Measurements from ENCODE around the gene RAPGEF4. TPM values are rescaled to one million over a fixed set of nuclear protein-coding genes. Genes with fewer than 3 reads are reported as not detected.

RAPGEF4 gene
- total RNA-seq, 1 donor = 0.36 TPM

- no peaks in the 10 kb centered on the region for H3K36me3 ChIP-seq (ENCODE audit: insufficient read depth, low read length)
- peak; percentile 96 for TF ChIP-seq CTCF (IDR thresholded peaks at IDR 0.05; ENCODE audit: extremely low read depth, low read depth, low read length)
- no peaks in the 10 kb centered on the region for H4K20me1 ChIP-seq (ENCODE audit: insufficient read depth, low read length)
- no peaks in the 10 kb centered on the region for H3K9me3 ChIP-seq (ENCODE audit: low read depth, low read length)
- H3K27me3 ChIP-seq (ENCODE audit: insufficient read depth, low read length) = peaks cover 5% of the 10 kb centered on the region
- H3K27ac ChIP-seq (ENCODE audit: low read depth, low read length) = no peak overlapping the region
- DNase-seq (ENCODE audit: insufficient read length, low spot score, missing footprints) = peak; percentile 83
- H3K4me3 ChIP-seq (ENCODE audit: insufficient read depth, low read length) = no peak overlapping the region
- H3K4me2 ChIP-seq (ENCODE audit: insufficient read depth, low read length) = peak overlapping the region; percentile 8
- peak overlapping the region; percentile 69 for H2AFZ ChIP-seq (ENCODE audit: low read length)
- no peaks in the 10 kb centered on the region for H3K79me2 ChIP-seq (ENCODE audit: insufficient read depth, low read length)
- peaks cover 4% of the 10 kb centered on the region for H3K4me1 ChIP-seq (ENCODE audit: insufficient read depth, low read length)
Measured at GRCh38 chr2:173027181-173028128, 291.8 kb downstream of the RAPGEF4 start.

GRCh38 chr2:173028141-173028540, 292.5 kb downstream of the RAPGEF4 start:
- no peak for TF ChIP-seq CTCF (IDR thresholded peaks at IDR 0.05; ENCODE audit: extremely low read depth, low read depth, low read length)
- H3K9me3 ChIP-seq (ENCODE audit: low read depth, low read length) = no peaks in the 10 kb centered on the region
- DNase-seq (ENCODE audit: insufficient read length, low spot score, missing footprints) = no peak
- peaks cover 4% of the 10 kb centered on the region for H3K27me3 ChIP-seq (ENCODE audit: insufficient read depth, low read length)
- no peaks in the 10 kb centered on the region for H4K20me1 ChIP-seq (ENCODE audit: insufficient read depth, low read length)
- H3K4me2 ChIP-seq (ENCODE audit: insufficient read depth, low read length) = no peak overlapping the region
- peaks cover 4% of the 10 kb centered on the region for H3K4me1 ChIP-seq (ENCODE audit: insufficient read depth, low read length)
- H3K27ac ChIP-seq (ENCODE audit: low read depth, low read length) = no peak overlapping the region
- H3K79me2 ChIP-seq (ENCODE audit: insufficient read depth, low read length) = no peaks in the 10 kb centered on the region
- no peaks in the 10 kb centered on the region for H3K36me3 ChIP-seq (ENCODE audit: insufficient read depth, low read length)
- H2AFZ ChIP-seq (ENCODE audit: low read length) = peak overlapping the region; percentile 64
- H3K4me3 ChIP-seq (ENCODE audit: insufficient read depth, low read length) = no peak overlapping the region

GRCh38 chr2:173028671-173029070, 293.0 kb downstream of the RAPGEF4 start:
- peaks cover 4% of the 10 kb centered on the region for H3K4me1 ChIP-seq (ENCODE audit: insufficient read depth, low read length)
- no peak for DNase-seq (ENCODE audit: insufficient read length, low spot score, missing footprints)
- H3K9me3 ChIP-seq (ENCODE audit: low read depth, low read length) = no peaks in the 10 kb centered on the region
- H4K20me1 ChIP-seq (ENCODE audit: insufficient read depth, low read length) = no peaks in the 10 kb centered on the region
- H3K4me3 ChIP-seq (ENCODE audit: insufficient read depth, low read length) = no peak overlapping the region
- no peak overlapping the region for H3K27ac ChIP-seq (ENCODE audit: low read depth, low read length)
- no peaks in the 10 kb centered on the region for H3K79me2 ChIP-seq (ENCODE audit: insufficient read depth, low read length)
- no peak for TF ChIP-seq CTCF (IDR thresholded peaks at IDR 0.05; ENCODE audit: extremely low read depth, low read depth, low read length)
- no peak overlapping the region for H2AFZ ChIP-seq (ENCODE audit: low read length)
- no peaks in the 10 kb centered on the region for H3K27me3 ChIP-seq (ENCODE audit: insufficient read depth, low read length)
- H3K36me3 ChIP-seq (ENCODE audit: insufficient read depth, low read length) = no peaks in the 10 kb centered on the region
- H3K4me2 ChIP-seq (ENCODE audit: insufficient read depth, low read length) = no peak overlapping the region
